Hepatocyte (in vitro differentiated cells): ENCODE data around the gene NRCAM. TPM values are rescaled to one million over a fixed set of nuclear protein-coding genes. Genes with fewer than 3 reads are reported as not detected.
A peak's percentile ranks its signal among the peaks of the same experiment; 100 is the strongest.

Experiments used
- DNase-seq: peaks from one replicate; pipeline ENCODE4 v3.0.0-alpha.2; 2016; ENCODE audit warnings: low spot score
- H2AFZ ChIP-seq: fragments of 200-600 bp; sonication (generic); 2 replicates; pipeline ENCODE4 v1.6.0; 2016; ENCODE audit warnings: antibody characterized with exemption, mild to moderate bottlenecking
- H3K27ac ChIP-seq: fragments of 200-600 bp; sonication (generic); 2 replicates; pipeline ENCODE4 v1.5.1; 2016; ENCODE audit warnings: mild to moderate bottlenecking
- H3K27me3 ChIP-seq: fragments of 200-600 bp; sonication (generic); 2 replicates; pipeline ENCODE4 v1.6.1; 2016
- H3K36me3 ChIP-seq: fragments of 200-600 bp; sonication (generic); replicated peaks from 2 replicates; pipeline ENCODE4 v1.5.1; 2016; ENCODE audit warnings: low read depth; ENCODE audit not compliant: insufficient read depth
- H3K4me1 ChIP-seq: fragments of 200-600 bp; sonication (generic); 2 replicates; pipeline ENCODE4 v1.5.1; 2016; ENCODE audit warnings: mild to moderate bottlenecking, moderate library complexity; ENCODE audit not compliant: insufficient read depth
- H3K4me2 ChIP-seq: fragments of 200-600 bp; sonication (generic); 2 replicates; pipeline ENCODE4 v1.6.0; 2016
- H3K4me3 ChIP-seq: fragments of 200-600 bp; sonication (generic); 2 replicates; pipeline ENCODE4 v1.5.1; 2016; ENCODE audit warnings: mild to moderate bottlenecking
- H3K79me2 ChIP-seq: fragments of 200-600 bp; sonication (generic); 2 replicates; pipeline ENCODE4 v1.6.0; 2017; ENCODE audit warnings: mild to moderate bottlenecking
- H3K9me2 ChIP-seq: fragments of 200-600 bp; sonication (generic); replicated peaks from 2 replicates; pipeline ENCODE4 v1.6.0; 2017; ENCODE audit warnings: mild to moderate bottlenecking; ENCODE audit not compliant: insufficient read depth
- H3K9me3 ChIP-seq: fragments of 200-600 bp; sonication (generic); 2 replicates; pipeline ENCODE4 v1.5.1; 2016; ENCODE audit warnings: low read depth, mild to moderate bottlenecking
- H4K20me1 ChIP-seq: fragments of 200-600 bp; sonication (generic); 2 replicates; pipeline ENCODE4 v1.6.0; 2016; ENCODE audit warnings: mild to moderate bottlenecking; ENCODE audit not compliant: insufficient read depth, poor library complexity, severe bottlenecking
- EZH2 ChIP-seq: fragments of 200-600 bp; sonication (generic); IDR thresholded peaks from 2 replicates; pipeline ENCODE4 v1.6.1; 2016; ENCODE audit warnings: antibody characterized with exemption, mild to moderate bottlenecking, borderline replicate concordance
- EZH2phosphoT487 ChIP-seq: fragments of 200-600 bp; sonication (generic); IDR thresholded peaks from one replicate; pipeline ENCODE4 v1.6.1; 2018; ENCODE audit warnings: antibody characterized with exemption, mild to moderate bottlenecking, low read depth, moderate library complexity; ENCODE audit not compliant: unreplicated experiment, severe bottlenecking
- WGBS: methylation state at CpG from one replicate; pipeline ENCODE4 v1.1.6; 2016; ENCODE audit warnings: low lambda C conversion rate; ENCODE audit errors: missing lambda C conversion rate; 5-methylcytosine and 5-hydroxymethylcytosine counted together
- polyA plus RNA-seq: library from polyadenylated mRNA; unstranded; fragments of >200 nt; fragmentation: Nextera tagmentation; extraction: Ambion mirVana; gene quantifications from 2 replicates; pipeline ENCODE4 v1.2.1, GENCODE V29; 2016
- total RNA-seq: library from RNA; depleted of rRNA; stranded (reverse); fragments of >200 nt; gene quantifications from 2 replicates; pipeline ENCODE4 v1.2.3, GENCODE V29; 2014
- TF ChIP-seq, protein P1 (sequence below): fragments of 200-600 bp; sonication (generic); IDR thresholded peaks from 2 replicates; pipeline ENCODE4 v1.5.1; 2016; ENCODE audit warnings: antibody characterized with exemption, mild to moderate bottlenecking; ENCODE audit not compliant: poor library complexity

Gene NRCAM
- total and polyA plus RNA-seq, 2 experiments from 2014 or later: 16.0 to 34.4 TPM

DNA sequence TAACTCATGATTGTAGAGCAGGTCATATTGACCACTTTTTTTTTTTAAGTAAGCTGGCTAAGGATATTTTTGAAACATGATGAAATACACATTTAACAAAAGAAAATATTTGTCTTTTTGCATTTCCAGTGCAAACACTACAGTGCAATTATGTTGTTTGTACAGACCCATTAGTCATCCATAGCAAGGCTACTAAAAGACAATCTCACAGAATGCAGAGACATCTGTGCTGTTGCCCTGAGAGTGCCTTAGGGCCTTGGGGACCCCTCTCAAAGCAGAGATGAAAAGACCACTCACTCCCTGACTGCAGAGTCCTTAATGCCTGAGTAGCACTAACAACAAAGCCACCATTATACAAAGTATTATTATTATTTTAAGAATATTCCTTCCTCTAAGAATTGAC is 104.5 kb downstream of the NRCAM start:
- H3K4me1 ChIP-seq: no peaks in the 10 kb centered on the region
- H3K4me3 ChIP-seq: no peak overlapping the region
- no peaks in the 10 kb centered on the region for H3K79me2 ChIP-seq
- H3K4me2 ChIP-seq: no peak overlapping the region
- no peak overlapping the region for H2AFZ ChIP-seq
- no peak overlapping the region for H3K27ac ChIP-seq
- H4K20me1 ChIP-seq: no peaks in the 10 kb centered on the region
- H3K27me3 ChIP-seq: no peaks in the 10 kb centered on the region
- no peak for TF ChIP-seq EZH2phosphoT487
- TF ChIP-seq EZH2: no peak
- TF ChIP-seq, protein P1, sequence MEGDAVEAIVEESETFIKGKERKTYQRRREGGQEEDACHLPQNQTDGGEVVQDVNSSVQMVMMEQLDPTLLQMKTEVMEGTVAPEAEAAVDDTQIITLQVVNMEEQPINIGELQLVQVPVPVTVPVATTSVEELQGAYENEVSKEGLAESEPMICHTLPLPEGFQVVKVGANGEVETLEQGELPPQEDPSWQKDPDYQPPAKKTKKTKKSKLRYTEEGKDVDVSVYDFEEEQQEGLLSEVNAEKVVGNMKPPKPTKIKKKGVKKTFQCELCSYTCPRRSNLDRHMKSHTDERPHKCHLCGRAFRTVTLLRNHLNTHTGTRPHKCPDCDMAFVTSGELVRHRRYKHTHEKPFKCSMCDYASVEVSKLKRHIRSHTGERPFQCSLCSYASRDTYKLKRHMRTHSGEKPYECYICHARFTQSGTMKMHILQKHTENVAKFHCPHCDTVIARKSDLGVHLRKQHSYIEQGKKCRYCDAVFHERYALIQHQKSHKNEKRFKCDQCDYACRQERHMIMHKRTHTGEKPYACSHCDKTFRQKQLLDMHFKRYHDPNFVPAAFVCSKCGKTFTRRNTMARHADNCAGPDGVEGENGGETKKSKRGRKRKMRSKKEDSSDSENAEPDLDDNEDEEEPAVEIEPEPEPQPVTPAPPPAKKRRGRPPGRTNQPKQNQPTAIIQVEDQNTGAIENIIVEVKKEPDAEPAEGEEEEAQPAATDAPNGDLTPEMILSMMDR: no peak
- no peaks in the 10 kb centered on the region for H3K36me3 ChIP-seq
- DNase-seq: no peak
- no peaks in the 10 kb centered on the region for H3K9me3 ChIP-seq
- H3K9me2 ChIP-seq: no peaks in the 10 kb centered on the region

DNA sequence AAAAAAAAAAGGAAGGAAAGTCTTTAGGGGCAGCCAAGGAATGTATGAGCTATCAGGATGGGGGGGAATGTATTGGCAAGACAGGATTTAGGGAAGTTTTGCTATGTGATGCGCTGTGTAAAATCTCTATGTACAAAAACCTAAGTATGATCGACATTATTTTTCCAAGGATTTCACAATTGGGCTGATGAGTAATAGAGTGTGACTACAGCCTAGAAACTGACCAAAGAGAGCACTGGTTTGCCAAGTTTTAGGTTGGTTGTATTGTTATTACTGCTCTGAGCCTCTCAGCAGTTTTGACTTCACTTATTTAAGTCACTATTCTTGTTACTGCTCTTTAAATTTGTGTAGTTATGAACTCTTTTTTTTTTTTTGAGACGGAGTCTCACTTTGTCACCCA is 107.3 kb downstream of the NRCAM start:
- Histone ChIP-seq H3K4me1 (no peaks in the 10 kb centered on the region), H3K9me2 (no peaks in the 10 kb centered on the region), H4K20me1 (no peaks in the 10 kb centered on the region), H3K27me3 (no peaks in the 10 kb centered on the region), H3K4me2 (no peak overlapping the region), H3K4me3 (no peak overlapping the region), H2AFZ (no peak overlapping the region), H3K79me2 (no peaks in the 10 kb centered on the region), H3K9me3 (no peaks in the 10 kb centered on the region), H3K36me3 (no peaks in the 10 kb centered on the region), H3K27ac (no peak overlapping the region)
- WGBS: 74% methylated on average over 3 of the region's 3 CpGs
- TF ChIP-seq EZH2 (no peak), EZH2phosphoT487 (no peak)
- TF ChIP-seq, protein P1: no peak
- DNase-seq: no peak

- Histone ChIP-seq H2AFZ (no peak overlapping the region), H3K9me3 (no peaks in the 10 kb centered on the region), H3K79me2 (no peaks in the 10 kb centered on the region), H3K27ac (no peak overlapping the region), H4K20me1 (no peaks in the 10 kb centered on the region), H3K27me3 (no peaks in the 10 kb centered on the region), H3K4me1 (no peaks in the 10 kb centered on the region), H3K36me3 (no peaks in the 10 kb centered on the region), H3K4me3 (no peak overlapping the region), H3K9me2 (no peaks in the 10 kb centered on the region), H3K4me2 (no peak overlapping the region)
- 28% methylated on average over 2 of the region's 2 CpGs for WGBS
- TF ChIP-seq EZH2phosphoT487 (no peak), EZH2 (no peak)
- TF ChIP-seq, protein P1: no peak
- DNase-seq: peak; percentile 54
These were observed 108.6 kb downstream of the NRCAM start for GRCh38 chr7:108347616-108348015.
